Heart left ventricle (tissue), 13 donors: Measurements from ENCODE around the gene TMEM202.

Experiments
- POLR2A ChIP-seq, 2 donors: fragments of 450-650 bp; IDR thresholded peaks; one replicate each; pipeline ENCODE4 v1.6.1; 2017; ENCODE audit warnings: antibody characterized with exemption in 2 of 2, mild to moderate bottlenecking in 2 of 2, moderate library complexity in 2 of 2
- TF ChIP-seq, protein P1 (sequence below), 12 donors: fragments of 200-600 bp; sonication (generic) in 4 of 12; IDR thresholded peaks; one replicate each; pipeline versions ENCODE4 v1.5.0 to v1.8.0; 2018 to 2022; ENCODE audit warnings: antibody characterized with exemption in 12 of 12, mild to moderate bottlenecking in 5 of 12
- donor health status: ischemic (EF 13 %, LVEDD 7.1; RV severe dilation, severe dysfunction).
- donor health status: DM: no; HTN: yes; CAD: no.
- donor health status: DM: no; HTN: no; CAD: no.
- donor health status: ischemic (EF 25% LVEDD 6.9; RV normal size, moderate dysfunction).
- donor health status: ischemic (EF 25% LVEDD 5.7; RV mildly dilated, moderate dysfunction).
- donor health status: ischemic (EF 35%, LVEDD 5.7; RV mildly dilated, moderate dysfunction).
- donor health status: nonischemic (EF 11% LVEDD 7.7; RV severe dilation, severe dysfunction).
- donor health status: DM: yes; HTN: yes; CAD: no.
- donor health status: PGD.
- donor health status: ischemic (EF 29% LVEDD 5.4; RV normal size, mild dysfunction).
- donor health status: nonischemic (EF 23%, LVEDD 6.1; RV moderate dilation, normal function).

DNA sequence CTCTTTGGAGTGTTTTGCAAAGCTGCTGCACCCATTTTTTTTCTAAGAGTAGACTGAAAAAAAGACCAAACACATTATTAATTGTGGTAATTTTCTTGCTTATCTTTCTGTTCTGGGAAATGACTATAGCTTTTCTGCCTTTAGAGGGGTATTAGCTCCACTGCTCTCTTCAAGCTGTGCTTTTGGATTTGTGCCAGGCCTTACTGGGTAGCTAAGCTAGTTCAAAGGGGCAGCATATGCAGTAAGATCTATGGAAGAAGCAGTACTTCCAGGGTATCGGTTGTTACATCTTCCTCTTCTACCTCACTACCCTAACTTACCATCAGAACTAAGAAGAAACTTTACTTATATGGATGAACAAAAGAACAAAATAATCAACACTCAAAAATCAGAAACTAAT, 47.3 kb downstream of the TMEM202 start:
- no peak for TF ChIP-seq POLR2A (IDR thresholded peaks at IDR 0.05)
- TF ChIP-seq, protein P1, sequence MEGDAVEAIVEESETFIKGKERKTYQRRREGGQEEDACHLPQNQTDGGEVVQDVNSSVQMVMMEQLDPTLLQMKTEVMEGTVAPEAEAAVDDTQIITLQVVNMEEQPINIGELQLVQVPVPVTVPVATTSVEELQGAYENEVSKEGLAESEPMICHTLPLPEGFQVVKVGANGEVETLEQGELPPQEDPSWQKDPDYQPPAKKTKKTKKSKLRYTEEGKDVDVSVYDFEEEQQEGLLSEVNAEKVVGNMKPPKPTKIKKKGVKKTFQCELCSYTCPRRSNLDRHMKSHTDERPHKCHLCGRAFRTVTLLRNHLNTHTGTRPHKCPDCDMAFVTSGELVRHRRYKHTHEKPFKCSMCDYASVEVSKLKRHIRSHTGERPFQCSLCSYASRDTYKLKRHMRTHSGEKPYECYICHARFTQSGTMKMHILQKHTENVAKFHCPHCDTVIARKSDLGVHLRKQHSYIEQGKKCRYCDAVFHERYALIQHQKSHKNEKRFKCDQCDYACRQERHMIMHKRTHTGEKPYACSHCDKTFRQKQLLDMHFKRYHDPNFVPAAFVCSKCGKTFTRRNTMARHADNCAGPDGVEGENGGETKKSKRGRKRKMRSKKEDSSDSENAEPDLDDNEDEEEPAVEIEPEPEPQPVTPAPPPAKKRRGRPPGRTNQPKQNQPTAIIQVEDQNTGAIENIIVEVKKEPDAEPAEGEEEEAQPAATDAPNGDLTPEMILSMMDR (IDR thresholded peaks at IDR 0.05), result no peak
